ENCODE results near the gene CRIM1.
"Not testable (repeated sequence)": the region's sequence is repeated elsewhere in the genome, so short reads cannot be mapped to it uniquely, and the experiment has no call there.

The CRIM1 gene, protein sequence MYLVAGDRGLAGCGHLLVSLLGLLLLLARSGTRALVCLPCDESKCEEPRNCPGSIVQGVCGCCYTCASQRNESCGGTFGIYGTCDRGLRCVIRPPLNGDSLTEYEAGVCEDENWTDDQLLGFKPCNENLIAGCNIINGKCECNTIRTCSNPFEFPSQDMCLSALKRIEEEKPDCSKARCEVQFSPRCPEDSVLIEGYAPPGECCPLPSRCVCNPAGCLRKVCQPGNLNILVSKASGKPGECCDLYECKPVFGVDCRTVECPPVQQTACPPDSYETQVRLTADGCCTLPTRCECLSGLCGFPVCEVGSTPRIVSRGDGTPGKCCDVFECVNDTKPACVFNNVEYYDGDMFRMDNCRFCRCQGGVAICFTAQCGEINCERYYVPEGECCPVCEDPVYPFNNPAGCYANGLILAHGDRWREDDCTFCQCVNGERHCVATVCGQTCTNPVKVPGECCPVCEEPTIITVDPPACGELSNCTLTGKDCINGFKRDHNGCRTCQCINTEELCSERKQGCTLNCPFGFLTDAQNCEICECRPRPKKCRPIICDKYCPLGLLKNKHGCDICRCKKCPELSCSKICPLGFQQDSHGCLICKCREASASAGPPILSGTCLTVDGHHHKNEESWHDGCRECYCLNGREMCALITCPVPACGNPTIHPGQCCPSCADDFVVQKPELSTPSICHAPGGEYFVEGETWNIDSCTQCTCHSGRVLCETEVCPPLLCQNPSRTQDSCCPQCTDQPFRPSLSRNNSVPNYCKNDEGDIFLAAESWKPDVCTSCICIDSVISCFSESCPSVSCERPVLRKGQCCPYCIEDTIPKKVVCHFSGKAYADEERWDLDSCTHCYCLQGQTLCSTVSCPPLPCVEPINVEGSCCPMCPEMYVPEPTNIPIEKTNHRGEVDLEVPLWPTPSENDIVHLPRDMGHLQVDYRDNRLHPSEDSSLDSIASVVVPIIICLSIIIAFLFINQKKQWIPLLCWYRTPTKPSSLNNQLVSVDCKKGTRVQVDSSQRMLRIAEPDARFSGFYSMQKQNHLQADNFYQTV

DNA sequence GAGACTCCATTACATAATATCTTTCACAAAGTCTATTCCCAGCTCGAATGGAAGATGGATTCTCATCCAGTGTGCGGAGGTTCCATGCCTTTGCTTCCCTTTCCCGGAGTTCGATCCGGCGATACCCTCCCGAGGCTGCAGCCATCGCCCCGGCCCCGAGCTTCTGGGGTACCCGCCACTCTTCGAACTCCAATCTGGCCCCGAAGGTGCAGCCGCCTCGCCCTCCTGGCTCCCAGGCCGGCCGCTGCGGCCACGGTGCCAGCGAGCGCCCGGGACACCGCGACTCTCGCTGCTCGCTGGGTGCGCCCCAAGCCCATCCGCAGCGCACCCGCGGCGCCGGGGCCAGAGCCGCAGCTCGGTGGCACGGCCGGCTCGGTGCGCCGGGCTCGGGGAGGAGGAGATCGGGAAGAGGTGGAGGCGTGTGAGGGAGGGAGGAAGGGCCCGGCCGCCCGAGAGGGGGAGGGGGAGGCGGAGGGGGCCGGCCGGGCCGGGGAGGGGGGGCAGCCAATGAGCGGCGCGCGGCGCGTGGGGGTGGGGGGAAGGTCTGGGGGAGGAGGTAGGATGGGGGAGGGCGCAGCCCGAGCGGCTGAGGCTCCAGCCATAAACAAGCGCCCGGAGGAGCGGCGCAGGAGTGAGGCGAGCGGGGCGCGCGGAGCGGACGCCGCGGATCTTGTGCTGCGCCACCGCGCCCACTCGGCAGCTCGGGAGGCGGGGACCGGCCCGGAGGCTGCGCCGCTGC lies at the start of gene CRIM1:
Gene CRIM1, plus strand, starts transcription at position 628 of the 739 bp plus-strand sequence. CDS start 515 bp downstream, outside the sequence.
- DNase-seq: peak; percentile 53

DNA sequence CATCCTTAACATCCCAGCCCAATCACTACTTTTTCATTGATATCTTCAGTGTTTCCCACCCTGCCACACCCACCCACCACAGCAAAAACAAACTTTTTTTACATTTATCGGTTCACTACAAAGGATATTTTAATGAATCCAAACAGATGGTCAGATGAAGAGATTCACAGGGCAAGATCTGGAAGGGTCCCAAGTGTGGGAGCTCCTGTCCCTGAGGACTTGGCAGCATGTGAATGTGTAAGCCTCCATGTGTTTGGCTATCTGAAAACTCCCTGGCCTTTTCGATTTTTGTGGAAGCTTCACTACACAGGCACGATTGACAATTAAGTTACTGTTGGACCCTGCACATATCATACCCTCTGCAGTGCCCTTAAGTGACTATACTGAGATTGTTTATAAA lies 48.1 kb upstream of the CRIM1 start:
- no peak for DNase-seq

DNA sequence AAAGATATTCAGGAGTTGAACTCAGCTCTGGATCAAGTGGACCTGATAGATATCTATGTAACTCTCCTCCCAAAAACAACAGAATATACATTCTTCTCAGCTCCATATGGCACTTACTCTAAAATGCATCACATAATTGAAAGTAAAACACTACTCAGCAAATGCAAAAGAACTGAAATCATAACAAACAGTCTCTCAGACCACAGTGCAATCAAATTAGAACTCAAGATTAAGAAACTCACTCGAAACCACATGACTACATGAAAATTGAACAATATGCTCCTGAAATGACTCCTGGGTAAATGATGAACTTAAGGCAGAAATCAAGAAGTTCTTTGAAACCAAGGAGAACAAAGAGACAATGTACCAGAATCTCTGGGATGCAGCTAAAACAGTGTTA lies 45.1 kb upstream of the CRIM1 start:
- DNase-seq: not testable (repeated sequence)

DNA sequence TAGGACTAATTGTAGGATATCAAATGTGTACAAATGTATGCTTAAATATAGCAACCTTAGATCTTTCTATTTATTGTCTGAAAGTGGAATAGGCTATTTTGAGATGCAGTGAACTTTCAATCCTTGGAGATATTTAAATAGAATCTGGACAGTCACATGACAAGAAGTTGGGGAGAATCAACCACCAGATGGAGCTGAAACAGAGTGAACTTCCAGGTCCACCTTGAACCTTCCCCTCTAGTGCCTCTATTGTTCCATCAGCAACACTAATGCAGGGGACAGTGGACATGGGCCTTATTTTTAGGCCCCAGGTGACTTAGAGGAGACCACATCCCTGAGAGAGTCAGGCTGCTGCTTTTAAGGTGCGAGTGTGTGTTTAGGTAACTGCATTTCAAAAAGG lies 37.0 kb upstream of the CRIM1 start:
- no peak for DNase-seq

DNA sequence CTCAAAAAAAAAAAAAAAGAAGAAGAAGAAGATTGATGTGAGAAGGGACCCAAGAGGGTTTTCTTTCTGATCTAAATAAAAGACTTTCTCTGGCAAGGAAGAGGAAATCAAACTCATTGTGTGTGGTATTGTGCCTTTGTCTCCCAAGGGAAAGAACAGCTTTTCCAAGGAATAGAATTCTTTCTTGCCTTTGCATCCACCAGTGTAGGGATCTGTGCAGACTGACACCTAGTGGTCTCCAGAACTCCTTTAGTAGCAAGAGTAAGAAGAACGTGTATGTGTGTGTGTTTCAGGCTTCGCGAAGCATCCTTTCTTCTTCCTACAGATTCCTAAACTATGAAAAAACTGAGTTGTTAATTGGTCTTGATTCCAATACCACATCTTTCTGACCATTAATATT lies 33.5 kb upstream of the CRIM1 start:
- DNase-seq: no peak

DNA sequence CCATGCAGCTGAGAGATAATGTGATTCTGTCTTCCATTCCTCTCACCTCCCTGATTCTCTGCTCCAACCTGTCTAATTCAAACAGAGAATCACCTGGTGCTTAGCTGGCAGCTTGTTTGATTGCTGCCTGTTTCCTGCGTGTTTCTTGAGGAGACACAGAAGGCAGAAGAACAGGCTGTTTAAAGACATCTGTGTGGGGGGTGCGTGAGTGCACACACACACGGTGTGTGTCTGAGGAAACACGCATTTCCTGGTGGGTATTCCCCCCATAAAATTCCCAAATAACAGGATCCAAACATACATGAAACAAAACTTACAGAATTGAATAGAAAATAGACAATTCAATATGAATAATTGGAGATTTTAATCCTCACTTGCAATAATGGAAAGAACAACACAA lies 29.3 kb upstream of the CRIM1 start:
- DNase-seq: no peak

DNA sequence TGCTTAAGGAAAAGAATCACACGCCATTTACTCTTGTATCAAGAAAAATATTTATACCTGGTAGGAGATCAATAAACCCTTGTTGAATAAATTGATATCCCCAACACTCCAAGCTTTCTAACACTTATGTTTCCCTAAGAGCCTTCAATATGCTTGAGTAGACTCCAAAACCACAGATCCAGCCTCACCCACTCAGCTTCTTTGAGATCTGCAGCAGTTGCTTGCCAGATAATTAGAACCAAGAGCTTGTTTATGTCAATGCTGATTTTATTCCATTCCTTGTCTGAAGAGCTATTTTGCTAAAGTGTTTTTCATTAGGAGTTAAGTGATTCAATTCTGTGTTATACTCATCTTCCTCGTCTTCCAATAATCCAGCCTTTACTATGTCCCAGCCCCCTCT lies 26.3 kb upstream of the CRIM1 start:
- no peak for DNase-seq

DNA sequence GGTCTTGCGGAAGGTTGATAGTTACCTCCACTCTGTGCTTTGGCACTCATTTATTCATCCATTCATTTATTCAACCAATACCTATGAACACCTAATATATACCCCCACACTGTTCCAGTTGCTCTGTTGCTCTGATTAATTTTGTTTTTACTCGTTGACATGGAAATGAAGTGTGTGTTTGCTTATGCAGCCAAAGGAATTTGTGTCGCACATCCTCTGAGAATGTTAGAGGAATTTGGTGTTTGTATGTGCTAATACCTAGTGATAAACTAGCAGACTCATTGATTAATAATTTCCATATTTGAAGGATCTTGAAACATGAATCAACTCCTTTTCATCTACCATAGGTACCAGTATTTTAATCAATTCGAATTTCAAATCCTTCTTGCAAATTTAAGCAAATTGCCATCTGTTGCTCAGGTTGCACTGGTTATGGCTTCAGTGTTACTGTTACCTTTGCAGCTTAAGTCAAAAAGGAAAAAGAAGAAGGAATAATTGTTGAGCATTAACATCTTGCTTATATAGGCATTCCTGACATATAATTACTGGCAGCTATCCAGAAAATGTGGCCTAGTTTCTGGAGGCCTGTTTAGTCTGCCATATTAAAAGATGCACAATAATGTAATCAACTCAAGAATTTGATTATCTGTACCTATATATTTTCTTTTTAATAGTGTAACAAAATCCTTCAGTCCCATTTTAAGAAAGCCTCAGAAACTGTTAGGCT lies 25.7 kb upstream of the CRIM1 start:
- no peak for DNase-seq

DNA sequence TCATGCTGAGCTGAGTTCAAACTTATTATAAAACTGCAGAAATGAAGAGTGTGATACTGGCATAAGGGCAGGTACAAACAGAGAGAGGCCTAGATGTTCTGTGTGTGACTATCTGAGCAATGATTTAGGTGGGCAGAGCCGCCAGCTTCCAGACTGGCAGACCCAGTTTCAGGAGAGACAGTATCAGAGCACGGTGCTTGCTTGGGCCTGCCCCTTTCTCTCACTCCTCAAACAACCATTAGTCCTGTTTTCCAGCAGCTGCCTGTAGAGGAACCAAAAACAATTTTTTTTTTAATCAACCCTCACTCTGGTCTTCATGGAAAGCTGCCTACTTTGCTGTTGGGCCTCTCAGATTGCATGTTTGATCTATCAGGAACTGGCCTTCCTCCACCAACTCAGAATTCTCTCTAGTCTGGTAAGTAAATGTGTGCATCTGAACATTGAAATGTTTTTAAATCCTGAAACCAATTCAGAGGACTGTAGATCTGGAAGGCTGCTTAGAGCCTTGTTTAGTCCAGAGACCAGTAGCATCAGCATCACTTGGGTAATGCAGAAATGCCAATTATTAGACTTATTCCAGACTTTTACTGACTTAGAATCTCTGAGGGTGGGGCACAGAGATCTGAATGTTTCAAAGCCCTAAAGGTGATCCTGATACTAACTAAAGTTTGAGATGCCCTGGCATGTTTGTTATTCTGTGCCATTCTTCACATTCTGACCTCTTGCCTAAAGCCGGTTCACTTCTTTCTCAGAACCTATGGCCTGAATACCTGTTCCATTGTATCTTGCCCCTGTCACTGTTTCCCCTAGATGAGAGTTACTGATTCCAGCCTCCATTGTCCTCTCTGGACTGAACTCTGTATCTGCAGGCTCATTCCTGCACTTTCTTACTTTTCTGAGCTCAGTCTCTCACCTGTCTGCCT lies 24.8 kb upstream of the CRIM1 start:
- no peak for DNase-seq

DNA sequence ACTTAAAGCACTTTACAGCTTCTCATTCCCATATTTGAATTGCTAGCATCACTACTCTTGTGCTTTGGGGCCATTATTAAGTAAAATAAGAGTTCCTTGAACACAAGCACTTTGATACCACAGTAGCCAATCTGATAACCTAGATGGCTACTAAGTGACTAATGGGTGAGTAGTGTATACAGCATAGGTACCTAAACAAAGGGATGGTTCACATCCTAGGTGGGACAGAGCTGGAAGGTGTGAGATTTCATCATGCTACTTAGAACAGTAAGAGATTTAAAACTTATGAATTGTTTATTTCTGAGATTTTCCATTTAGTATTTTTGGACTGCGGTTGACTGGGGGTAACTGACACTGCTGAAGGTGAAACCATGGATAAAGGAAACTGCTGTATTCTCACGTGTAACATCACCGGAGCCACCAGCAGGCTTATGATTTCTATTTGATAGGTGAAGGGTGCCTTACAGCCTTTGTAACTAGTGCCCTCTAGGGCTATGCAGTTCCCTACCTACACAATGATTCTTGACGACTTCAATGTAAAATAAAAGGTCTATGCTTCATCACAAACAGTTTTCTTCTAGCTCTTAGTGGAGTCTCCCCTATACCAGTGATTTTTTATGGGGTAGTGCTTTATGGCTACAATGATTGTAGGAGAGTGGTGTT lies 22.1 kb upstream of the CRIM1 start:
- peak; percentile 22 for DNase-seq

DNA sequence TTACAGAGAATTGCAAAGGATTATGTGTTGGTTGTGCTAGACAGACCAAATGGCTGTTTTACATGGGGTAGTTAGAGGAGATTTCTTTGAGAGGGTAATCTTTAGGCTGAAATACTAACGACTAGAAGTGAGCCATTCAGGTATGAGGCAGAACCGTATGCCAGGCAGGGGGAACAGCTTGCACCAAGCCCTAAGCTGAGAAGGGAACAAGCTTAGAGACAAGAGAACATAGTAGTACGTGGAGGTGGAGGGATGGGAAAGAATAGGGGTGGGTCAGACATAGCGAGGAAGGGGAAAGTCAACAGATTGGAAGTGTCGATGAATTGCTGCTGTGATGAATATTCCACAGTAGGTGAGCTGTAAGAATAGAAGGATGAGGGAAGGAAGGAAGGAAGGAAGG lies 20.0 kb upstream of the CRIM1 start:
- no peak for DNase-seq

DNA sequence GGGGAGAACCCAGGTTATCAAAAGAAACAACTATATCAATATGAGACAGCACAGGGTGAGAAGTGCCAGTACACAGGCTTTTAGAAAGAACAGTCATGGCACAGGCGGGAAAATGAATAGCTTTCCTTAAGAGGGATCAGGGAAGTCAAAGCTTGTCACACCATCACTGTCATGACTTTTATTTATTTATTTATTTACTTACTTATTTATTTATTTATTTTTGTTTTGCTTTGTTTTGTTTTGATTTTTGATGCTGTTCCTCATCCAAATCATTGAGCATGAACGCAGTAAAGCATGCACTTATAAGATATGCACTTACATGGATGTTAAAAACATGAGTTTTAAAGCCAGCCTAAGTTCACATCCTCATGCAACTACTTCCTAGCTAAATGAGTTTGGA lies 19.3 kb upstream of the CRIM1 start:
- DNase-seq: no peak

DNA sequence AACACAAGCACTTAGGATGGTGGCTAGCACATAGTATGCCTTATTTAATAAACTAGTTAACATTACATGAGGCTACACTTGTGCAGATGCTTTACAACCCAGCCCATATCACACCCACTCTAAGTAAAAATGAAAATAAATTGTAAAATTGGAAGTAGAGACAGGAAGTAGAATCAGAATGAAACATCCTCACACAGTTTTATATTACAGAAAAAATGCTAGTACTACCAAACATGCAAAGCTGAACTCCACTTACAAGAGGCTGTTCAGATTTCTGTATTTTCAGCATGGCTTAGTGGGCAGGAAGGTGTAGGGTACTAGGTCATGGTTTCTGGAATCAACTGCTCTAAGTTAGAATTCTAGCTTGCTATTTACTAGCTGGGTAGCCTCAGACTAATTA lies 18.2 kb upstream of the CRIM1 start:
- no peak for DNase-seq

DNA sequence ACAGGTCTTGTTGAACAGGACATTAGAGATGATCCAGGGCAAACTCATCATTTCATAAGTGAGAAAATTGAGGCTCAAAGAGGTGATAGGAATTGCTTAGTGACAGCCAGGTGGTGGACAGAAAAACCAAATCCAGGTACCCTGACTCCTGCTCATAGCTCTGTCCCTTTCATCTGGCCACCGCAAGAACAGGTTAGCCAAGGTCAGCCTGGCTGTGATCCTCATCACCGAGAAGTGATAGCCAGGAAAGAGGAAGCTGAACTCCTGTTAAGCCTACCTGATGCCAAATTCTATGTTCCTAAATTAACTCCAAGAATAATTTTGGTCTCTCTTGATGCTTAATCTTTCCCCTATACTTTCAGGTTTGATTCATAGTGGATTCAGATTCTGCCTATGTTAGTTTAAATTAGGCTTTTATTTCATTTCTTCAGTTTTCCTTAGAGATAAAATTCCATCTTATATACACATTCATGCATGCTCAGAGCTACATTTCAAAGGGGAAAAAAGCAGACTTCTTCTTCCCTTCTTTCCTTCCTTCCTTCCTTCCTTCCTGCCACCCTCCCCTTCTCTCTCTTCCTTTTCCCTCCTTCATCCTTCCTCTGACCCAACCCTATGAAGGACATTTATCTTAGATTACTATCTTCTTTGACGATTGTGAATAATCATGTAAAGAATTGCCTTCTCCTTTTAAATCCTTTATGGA lies 17.3 kb upstream of the CRIM1 start:
- DNase-seq: no peak

DNA sequence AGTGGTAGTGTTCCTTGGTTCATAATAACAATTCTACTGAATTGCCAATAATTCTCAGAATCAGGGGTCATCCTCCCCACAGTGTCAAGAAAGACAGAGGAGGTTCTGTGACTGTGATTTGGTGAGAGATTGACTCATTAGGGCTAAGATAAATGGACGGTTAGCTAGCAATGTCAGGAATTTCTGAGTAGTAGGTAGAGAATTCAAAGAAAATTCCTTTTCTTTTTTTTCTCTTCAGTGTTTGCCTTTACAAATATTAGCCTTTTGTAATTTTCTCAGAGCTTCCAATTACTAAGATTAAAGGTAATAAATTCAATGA lies 16.8 kb upstream of the CRIM1 start:
- DNase-seq: no peak

DNA sequence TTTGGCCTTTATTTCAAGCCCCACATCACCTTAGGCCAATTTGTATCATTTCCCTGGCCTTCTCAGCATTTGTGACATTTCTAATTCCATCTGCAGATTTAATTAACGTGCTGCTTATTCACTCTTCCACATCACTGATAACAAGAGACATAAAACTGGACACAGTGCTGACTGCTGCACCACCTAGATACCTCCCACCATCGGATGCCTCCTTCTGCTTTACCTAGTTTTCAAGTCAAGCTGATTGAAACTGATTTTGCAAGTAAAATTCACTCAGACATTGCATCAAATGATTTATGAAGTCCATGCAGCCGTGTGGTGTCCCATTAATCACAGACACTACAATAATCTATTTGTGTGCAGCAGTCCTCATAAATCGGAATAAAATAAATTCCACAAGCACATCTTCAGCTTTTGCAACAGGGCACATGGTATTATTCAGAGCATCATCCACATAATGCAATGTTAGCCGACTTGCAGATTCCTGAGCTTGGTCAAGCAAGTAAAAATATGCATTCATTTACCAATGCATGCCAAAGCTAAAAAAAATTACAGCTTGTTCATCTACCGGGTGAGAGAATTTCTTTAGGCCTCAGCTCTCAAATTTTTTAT lies 15.9 kb upstream of the CRIM1 start:
- no peak for DNase-seq

DNA sequence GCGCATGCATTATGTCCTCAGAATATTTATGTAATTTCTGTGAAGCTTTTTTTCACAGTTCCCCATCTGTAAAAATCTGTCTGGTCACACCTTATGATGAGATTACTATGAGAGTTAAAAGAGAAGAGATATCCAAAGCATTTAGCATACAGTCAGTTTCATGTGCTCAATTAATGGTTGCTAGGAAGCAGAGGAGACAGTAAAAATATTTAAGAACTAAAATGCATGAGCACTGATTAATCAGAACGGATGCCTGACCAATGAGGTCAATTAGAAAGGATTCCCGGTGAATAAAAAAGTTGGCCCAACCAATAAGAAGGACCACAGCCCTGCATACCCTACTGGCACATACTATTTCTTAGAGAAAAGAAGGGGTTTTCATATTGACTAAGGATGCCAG lies 12.0 kb upstream of the CRIM1 start:
- DNase-seq: no peak

DNA sequence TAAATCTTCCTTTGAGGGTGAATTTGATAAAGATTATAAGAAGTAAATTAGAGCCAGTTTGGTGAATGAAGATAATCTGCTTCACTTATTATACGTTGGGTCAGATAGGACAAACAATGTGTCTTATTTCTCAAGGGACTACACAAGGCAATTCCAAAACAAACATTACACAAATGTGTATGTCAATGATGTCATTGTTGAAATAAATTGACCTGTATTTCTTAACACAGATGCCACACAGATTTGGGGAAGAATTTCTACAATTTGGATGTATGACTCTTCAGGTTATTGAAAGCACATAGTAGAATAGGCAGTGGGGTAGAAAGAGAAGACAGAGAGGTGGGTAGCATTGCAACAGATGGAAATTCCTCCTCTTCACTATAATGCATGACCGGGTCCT lies 6.9 kb upstream of the CRIM1 start:
- no peak for DNase-seq

DNA sequence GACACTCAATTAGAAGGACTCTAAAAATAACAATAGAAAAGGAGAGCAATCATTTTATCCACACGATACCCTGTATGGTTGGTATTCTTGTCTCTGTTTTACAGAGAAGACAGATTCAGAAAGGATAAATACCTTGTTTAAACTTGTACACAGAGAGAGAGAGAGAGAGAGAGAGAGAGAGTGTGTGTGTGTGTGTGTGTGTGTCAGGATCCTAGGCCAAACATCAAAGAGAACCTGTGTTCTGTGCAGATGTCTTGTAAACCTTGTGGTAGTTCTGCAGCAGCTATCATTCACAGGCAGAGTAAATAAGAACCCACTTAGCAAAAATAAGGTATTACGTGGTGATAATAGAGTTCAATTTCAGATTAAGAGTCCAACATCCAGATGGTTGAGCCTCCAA lies 4.3 kb upstream of the CRIM1 start:
- DNase-seq: no peak
